Mononuclear cell (primary cell): Measurements from ENCODE around the gene MAGEA1. TPM values are rescaled to one million over a fixed set of nuclear protein-coding genes. Genes with fewer than 3 reads are reported as not detected.

Experiments
- H3K27me3 ChIP-seq: 2 replicates; pipeline ENCODE4 v1.6.0; 2011; ENCODE audit warnings: low read length, control low read depth; ENCODE audit not compliant: insufficient read depth
- H3K4me1 ChIP-seq: 2 replicates; pipeline ENCODE4 v1.5.1; 2011; ENCODE audit warnings: mild to moderate bottlenecking, low read length, control low read depth; ENCODE audit not compliant: insufficient read depth
- H3K4me3 ChIP-seq: 2 replicates; pipeline ENCODE4 v1.5.1; 2011; ENCODE audit warnings: mild to moderate bottlenecking, low read length, moderate library complexity
- H3K9me3 ChIP-seq: 2 replicates; pipeline ENCODE4 v1.5.1; 2011; ENCODE audit warnings: low read depth, mild to moderate bottlenecking, control low read depth, low read length
- total RNA-seq: library from RNA; depleted of rRNA; stranded (reverse); fragments of >200 nt; gene quantifications from one replicate; pipeline ENCODE4 v1.2.3, GENCODE V29; 2012

The MAGEA1 gene
- total RNA-seq, 1 donor: not detected

DNA sequence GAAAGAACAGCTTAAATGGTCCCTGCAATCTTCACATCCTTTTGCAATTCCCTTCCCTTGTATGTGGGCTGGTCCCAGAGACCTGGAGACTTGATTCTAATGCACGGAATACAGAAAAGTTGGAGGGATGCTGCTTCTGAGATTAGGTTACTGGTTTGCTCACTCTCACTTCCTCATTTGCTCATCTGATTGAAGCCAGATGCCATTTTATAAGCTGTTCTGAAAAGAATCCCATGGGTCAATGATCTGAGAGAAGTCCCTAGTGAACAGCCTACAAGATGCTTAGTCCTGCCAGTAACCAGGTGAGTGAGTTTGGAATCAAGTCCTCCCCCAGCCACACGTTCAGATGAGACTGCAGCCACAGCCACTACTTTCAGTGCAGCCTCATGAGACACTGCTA is 35.9 kb downstream of the MAGEA1 start:
- Histone ChIP-seq H3K4me3 (no peak overlapping the region), H3K9me3 (no peaks in the 10 kb centered on the region), H3K27me3 (no peaks in the 10 kb centered on the region), H3K4me1 (no peaks in the 10 kb centered on the region)

DNA sequence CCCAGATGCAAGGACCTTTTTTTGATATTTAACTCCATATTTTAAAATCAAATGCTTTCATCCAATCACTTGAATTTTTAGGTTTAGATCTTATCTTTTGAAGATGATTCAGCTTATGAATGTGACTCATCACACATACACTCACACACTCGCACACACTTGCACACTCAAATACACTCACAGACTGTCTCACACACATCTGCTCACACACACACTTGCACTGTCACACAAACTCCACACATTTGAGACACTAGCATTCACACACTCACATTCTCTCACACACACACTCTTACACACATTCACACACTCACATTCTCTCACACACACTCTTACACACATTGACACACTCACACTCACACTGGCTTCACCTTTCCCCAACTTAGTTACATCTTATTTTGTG is 37.8 kb downstream of the MAGEA1 start:
- Histone ChIP-seq H3K9me3 (no peaks in the 10 kb centered on the region), H3K27me3 (no peaks in the 10 kb centered on the region), H3K4me1 (no peaks in the 10 kb centered on the region), H3K4me3 (no peak overlapping the region)

DNA sequence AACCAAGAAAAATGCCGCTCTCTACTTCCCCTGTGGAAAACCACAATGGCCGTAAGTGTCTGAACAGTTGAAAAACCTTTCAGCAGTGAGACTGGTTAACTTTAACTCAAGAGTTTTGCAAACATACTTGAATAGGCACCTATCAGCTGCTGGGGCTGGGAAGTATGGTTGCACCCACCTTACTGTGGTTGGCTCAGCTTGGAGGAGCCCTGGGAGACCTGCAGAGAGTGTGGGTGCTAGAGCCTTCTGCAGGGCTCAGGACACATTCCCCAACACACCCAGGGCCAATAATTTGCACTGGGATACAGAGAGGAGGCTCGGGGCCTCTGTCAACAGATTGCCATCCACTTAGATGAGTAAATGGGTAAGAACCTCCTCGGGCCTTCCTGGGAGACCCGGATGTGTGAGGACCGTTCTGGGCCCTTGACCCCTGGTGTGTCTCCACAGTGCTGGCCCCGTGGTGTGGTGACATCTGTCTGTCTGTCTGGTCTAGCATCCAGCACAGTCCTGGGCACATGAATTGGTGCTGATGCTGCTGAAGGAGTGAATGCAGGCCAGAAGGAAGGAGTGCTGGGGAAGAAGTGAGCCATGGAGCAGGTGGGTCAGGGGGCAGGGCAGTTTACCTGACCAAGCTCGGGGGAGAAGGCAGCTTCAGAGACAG is 46.5 kb downstream of the MAGEA1 start:
- Histone ChIP-seq H3K9me3 (no peaks in the 10 kb centered on the region), H3K27me3 (no peaks in the 10 kb centered on the region), H3K4me1 (no peaks in the 10 kb centered on the region), H3K4me3 (no peak overlapping the region)

DNA sequence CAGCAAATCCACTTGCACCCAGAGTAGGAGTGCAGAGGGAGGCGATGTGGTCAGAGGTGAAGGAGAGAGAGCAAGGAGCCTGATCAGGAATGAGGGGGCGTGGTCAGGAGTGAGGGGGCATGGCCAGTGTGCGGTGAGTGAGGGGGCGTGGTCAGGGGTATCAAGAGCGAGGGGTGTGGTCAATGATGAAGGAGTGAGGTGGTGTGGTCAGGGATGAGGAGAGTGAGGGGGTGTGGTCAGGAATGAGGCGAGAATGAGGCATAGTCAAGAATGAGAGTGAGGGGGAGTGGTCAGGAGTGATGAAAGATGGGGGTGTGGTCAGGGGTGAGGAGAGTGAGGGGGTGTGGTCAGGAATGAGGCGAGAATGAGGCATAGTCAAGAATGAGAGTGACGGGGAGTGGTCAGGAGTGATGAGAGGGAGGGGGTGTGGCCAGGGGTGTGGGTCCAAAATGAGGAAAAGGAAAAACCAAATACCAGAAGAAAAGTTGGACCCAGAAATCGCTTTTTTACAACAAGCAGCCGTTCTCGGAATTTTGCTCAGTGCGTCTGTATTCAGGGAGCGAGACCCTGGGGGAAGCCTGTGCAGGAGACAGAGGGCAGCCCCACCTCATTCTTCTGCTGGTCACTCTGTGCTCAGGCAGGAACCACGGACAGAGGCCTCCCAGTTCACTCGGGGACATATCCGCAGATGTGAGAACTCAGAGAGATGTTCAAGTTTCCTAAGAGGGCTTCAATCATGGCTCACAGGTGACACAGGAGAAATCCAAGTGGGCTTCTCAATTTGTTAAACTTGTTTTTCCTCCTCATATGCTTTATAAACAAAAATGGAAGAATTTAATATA is 47.5 kb downstream of the MAGEA1 start:
- H3K4me1 ChIP-seq: no peaks in the 10 kb centered on the region
- no peak overlapping the region for H3K4me3 ChIP-seq
- no peaks in the 10 kb centered on the region for H3K9me3 ChIP-seq
- H3K27me3 ChIP-seq: no peaks in the 10 kb centered on the region

Other genes starting within 250 kb of the MAGEA1 start
- not detected for gene PNMA5, start 185.2 kb upstream of the MAGEA1 start, total RNA-seq
- gene PNMA3, start 122.8 kb upstream of the MAGEA1 start, total RNA-seq: 1.3 TPM
- 0.10 TPM for gene PNMA6A, start 106.8 kb upstream of the MAGEA1 start, total RNA-seq
- not detected for gene PNMA6F, start 142.5 kb downstream of the MAGEA1 start, total RNA-seq
- gene ZNF275, start 154.9 kb downstream of the MAGEA1 start, total RNA-seq: 7.8 TPM
- gene PNMA6E, start 222.1 kb downstream of the MAGEA1 start, total RNA-seq: 0.10 TPM
- 0.63 TPM for gene ZFP92, start 232.2 kb downstream of the MAGEA1 start, total RNA-seq